Cerebellar cortex (tissue), 1 donor: Measurements from ENCODE around the gene SCLY.

Experiments used
- DNase-seq: peaks from one replicate; pipeline ENCODE4 v3.0.0-alpha.2; 2015; ENCODE audit warnings: low spot score

Gene SCLY

DNA sequence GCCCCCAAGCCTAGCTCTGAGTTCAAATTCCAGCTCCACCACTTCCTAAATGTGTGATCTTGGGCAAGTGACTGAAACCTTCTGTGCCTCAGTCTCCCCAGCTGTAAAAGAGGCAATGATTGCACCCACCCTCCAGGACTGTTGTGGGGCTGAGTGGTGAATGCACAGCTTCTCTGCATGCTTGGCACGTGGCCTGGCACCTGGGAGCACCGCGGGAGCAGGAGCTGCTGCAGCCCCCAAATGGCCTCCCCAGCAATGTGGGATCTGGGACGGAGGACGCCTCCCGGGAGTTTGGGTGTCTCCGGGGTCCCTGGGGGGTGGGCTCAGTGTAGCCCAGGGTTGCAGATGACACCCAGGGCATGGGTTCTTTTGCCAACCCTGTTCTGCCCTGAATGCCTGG lies 79.2 kb downstream of the SCLY start:
- no peak for DNase-seq

DNA sequence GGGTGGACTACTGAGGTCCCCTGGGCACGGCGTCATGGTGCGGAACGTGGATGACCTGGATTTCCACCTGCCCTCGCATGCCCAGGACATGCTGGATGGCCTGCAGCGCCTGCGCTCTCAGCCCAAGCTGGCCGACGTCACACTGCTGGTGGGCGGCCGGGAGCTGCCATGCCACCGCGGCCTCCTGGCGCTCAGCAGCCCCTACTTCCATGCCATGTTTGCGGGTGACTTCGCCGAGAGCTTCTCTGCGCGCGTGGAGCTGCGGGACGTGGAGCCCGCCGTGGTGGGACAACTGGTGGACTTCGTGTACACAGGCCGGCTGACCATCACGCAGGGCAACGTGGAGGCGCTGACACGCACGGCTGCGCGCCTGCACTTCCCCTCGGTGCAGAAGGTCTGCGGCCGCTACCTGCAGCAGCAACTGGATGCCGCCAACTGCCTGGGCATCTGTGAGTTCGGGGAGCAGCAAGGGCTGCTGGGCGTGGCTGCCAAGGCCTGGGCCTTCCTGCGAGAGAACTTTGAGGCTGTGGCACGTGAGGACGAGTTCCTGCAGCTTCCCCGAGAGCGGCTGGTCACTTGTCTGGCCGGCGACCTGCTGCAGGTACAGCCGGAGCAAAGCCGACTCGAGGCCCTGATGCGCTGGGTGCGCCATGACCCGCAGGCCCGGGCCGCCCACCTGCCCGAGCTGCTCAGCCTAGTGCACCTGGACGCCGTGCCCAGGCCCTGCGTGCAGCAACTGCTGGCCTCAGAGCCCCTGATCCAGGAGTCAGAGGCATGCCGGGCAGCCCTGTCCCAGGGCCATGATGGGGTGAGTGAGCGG lies 80.1 kb downstream of the SCLY start:
- DNase-seq, result no peak

DNA sequence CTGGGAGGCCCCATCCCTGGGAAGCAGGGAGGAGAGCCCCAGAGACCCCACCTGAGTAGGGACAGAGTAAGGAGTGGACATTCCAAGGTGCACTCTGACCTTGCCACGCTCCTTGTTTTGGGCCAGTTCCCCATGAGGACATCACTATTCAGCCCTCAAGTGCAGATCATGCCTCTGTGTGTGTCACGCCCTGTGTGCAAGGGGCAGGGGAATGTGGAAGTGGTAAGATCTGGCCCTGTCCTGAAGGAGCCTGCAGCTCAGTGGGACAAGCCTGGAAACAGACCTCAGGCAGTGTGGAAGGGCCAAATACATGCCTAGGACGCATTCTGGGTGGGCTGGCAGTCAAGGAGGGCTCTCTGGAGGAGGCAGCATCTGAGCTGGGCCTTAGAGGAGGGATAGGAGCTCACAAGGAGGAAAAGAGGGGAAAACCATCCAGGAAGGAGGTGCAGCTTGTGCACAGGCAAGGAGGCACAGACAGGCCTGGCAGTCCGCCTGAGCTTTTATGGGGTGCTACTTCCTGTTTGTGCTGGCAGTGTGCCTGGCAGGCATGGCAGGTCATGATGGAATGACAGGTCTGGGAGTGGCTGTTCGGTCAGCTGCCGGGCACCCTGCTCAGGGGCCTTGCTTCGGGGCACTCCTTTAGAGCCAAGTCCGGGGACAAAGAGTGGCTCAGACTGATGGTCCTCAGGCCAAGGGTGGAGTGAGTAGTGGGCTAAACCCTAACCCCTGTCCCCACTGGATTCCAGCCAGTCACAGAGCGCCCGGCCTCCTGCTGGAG lies 80.9 kb downstream of the SCLY start:
- no peak for DNase-seq

DNA sequence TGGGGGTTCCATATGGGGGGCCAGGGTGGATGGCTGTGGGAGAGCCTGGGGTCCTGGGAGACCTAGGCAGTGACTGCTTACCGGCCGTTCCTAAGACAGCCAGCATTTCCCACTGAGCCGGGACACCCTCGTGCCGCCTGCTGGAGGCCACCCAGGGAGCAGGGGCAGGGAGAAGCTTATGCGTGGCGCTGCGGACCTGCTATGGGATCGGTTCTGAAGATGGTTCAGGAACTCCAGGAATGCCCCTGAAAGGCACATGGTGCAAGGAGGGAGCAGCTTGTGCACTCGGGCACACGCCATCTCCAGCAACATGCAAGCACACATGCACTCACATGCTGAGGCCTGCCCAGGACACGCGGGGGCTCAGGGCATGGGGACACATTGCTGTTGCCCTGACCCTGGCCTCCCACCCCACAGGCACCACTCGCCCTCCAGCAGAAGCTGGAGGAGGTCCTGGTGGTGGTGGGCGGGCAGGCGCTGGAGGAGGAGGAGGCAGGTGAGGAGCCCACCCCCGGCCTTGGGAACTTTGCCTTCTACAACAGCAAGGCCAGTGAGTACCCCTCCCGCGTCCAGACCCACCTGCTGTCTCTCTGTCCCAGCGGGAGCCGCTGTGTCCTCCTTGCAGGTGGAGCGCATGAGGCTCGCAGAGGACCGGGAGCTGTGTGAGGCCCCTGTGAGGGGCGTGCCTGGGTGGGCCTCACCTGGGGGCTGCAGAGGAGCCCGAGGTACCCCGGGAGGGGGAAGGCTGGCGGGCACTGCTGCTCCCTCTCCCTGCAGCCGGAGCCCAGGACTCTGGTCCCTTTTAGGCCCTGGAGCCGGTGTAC lies 81.8 kb downstream of the SCLY start:
- no peak for DNase-seq

DNA sequence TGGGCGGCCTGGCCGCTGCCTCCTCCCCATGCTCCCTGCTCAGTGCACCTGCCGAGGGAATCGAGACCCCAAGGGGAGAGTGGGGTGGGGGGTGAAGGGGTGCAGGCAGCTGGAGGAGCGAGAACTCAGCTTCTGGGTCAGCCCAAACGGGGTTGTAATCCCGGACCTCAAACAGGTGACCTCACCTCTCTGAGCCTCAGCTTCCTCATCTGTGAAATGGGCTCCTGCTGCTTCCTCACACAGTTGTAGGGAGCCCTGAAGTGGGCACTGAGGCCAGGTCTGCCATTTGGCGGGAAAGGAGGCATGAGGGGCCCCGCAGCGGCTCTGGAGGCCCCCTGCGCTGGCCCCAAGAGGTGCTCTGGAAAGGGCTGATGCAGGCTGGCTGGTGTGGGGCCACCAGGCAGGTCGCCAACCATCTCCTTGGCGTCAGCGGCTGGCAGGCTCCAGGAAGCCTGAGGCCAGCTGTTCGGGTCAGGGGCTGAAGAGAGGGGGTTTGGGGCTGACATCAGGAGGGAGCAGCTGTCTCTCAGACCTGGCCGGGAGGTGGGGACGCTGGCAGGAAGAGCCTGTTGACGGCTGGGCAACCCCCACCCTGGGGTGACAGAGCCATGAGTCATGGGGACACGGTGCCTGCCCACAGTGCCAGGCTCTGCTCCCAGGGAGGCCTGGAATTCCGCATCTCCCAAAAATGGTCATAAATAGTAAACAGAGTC lies 82.6 kb downstream of the SCLY start:
- DNase-seq, result no peak

DNA sequence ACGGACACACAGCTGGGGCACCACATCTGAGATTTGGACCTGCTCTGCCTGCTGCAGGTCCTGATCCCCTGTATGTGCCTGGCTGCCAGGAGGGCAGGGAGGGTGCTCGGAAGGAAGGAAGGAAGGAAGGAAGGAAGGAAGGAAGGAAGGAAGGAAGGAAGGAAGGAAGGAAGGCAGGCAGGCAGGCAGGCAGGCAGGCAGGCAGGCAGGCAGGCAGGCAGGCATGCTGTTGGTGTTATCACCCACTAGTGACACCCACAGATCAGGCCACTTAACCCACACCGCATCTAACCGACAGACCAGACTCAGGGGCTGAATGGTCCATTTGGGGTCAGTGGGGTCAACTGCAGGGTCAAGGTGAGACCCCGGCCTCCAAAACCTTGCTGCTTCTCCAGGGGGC lies 83.5 kb downstream of the SCLY start:
- DNase-seq, result no peak

DNA sequence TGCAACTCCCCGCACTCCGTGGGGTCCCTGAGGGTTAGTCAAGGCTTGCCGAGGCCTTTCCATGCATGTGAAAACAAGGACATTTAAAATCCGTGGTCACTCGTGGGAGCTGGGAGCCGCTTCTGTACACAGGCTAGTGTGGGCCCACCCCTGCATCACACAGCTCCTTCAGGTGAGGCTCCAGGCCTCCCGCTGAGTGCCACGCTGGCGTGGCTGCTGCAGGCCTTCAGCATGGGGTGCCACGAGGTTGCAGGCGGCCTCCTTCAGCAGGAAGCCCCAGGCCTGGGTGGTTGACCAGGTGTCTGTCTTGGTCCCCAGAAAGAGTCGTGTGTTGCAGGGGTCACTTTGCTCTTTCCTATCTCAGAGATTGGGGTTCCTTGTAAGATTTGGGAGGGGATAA lies 84.2 kb downstream of the SCLY start:
- DNase-seq, result no peak

DNA sequence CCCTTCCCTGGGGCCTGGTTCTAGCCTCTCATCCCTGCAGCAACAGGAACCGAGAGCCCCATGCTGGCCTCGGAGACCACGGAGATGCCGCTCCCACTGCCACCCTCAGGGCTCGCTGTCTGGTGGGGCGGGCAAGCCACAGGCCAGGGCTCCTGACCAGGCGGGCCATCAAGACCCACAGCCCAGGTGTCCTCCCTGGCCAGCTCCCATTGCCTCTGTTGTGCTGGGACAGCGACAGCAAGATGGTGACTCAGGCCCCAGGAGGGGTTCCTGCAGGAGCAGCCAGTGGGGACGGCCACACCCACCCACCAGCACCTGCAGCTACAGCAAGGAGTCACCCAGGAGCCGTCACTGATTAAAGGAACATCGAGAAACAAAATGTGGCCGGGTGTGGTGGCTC lies 85.0 kb downstream of the SCLY start:
- DNase-seq, result no peak

DNA sequence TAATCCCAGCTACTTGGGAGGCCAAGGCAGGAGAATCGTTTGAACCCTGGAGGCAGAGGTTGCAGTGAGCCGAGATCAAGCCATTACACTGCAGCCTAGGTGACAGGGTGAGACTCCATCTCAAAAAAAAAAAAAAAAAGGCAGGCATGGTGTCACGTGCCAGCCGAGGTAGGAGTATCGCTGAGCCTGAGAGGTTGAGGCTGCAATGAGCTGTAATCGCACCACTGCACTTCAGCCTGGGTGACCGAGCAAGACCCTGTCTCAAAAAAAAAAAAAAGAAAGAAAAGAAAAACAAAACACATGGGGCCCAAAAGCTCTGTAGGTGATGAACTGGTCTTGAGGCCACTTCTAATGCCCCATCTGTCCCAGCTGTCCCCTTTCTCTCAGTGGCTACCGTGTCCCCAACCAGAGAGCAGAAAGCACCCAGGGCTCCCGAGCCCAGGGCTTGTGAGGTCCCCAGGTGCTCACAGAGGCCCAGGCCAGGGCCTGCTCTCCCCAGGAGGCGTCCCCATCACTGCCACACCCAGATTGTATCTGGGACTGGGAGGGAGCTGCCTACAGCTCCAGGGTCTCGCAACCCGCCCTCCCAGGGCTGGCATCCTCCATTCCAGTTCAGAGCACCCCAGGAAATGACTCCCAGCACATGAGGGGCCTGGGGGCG lies 86.2 kb downstream of the SCLY start:
- DNase-seq, result no peak

DNA sequence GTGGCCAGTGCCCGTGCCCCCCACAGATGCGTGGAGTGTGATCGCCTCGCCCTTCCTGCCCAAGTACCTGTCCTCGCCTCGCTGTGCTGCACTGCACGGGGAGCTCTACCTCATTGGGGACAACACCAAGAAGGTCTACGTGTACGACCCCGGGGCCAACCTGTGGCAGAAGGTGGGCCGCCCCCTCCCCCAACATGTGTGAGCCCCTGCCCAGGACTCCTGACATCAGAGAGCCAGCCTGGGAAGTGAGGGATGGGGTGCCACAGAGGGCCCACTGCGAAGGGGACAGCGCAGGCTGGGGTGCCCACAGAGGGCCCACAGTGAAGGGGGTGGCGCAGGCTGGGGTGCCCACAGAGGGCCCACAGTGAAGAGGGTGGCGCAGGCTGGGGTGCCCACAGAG lies 88.2 kb downstream of the SCLY start:
- DNase-seq, result no peak
